ENCODE measurements around the gene DUS2.
A peak's percentile ranks its signal among the peaks of the same experiment; 100 is the strongest.

Gene DUS2

GRCh38 chr16:68047987-68048386, 24.9 kb downstream of the DUS2 start:
- no peak for DNase-seq

- DNase-seq = no peak
Measured at GRCh38 chr16:68049449-68049848, 26.4 kb downstream of the DUS2 start.

GRCh38 chr16:68055395-68055794, 32.3 kb downstream of the DUS2 start:
- no peak for DNase-seq

- no peak for DNase-seq
Measured at GRCh38 chr16:68059804-68060203, 36.7 kb downstream of the DUS2 start.

- DNase-seq = no peak
Measured at GRCh38 chr16:68061396-68061795, 38.3 kb downstream of the DUS2 start.

- no peak for DNase-seq
Measured at GRCh38 chr16:68062910-68063393, 39.9 kb downstream of the DUS2 start.

- DNase-seq = peak; percentile 39
Measured at GRCh38 chr16:68064791-68065365, 41.8 kb downstream of the DUS2 start.

- DNase-seq = no peak
Measured at GRCh38 chr16:68065716-68066305, 42.7 kb downstream of the DUS2 start.

GRCh38 chr16:68066763-68067162, 43.7 kb downstream of the DUS2 start:
- no peak for DNase-seq

- DNase-seq = no peak
Measured at GRCh38 chr16:68068926-68069325, 45.8 kb downstream of the DUS2 start.

GRCh38 chr16:68069511-68070248, 46.6 kb downstream of the DUS2 start:
- DNase-seq = peak; percentile 48

- DNase-seq = no peak
Measured at GRCh38 chr16:68070249-68070730, 47.2 kb downstream of the DUS2 start.

GRCh38 chr16:68070806-68071517, 47.9 kb downstream of the DUS2 start:
- no peak for DNase-seq

GRCh38 chr16:68071518-68071901, 48.4 kb downstream of the DUS2 start:
- no peak for DNase-seq

GRCh38 chr16:68072038-68072695, 49.1 kb downstream of the DUS2 start:
- no peak for DNase-seq

- DNase-seq = no peak
Measured at GRCh38 chr16:68073902-68074760, 51.0 kb downstream of the DUS2 start.

- no peak for DNase-seq
Measured at GRCh38 chr16:68074850-68075555, 51.9 kb downstream of the DUS2 start.

GRCh38 chr16:68075980-68076379, 52.9 kb downstream of the DUS2 start:
- no peak for DNase-seq

- no peak for DNase-seq
Measured at GRCh38 chr16:68076560-68076959, 53.5 kb downstream of the DUS2 start.

GRCh38 chr16:68077866-68078700, 55.0 kb downstream of the DUS2 start:
- DNase-seq = no peak
